Mammary epithelial cell (primary cell): ENCODE measurements around the gene PPM1B.

ENCODE experiments used
- CTCF ChIP-seq, 2 donors: IDR thresholded peaks in 1 of 2; conservative IDR thresholded peaks in 1 of 2; 2 replicates each; pipeline ENCODE4 v1.5.1; 2011 to 2012; ENCODE audit warnings: inconsistent platforms in 2 of 2, low read length in 2 of 2, mild to moderate bottlenecking in 2 of 2, control low read depth in 1 of 2, low read depth in 1 of 2; ENCODE audit not compliant: insufficient read depth in 1 of 2; ENCODE audit errors: extremely low read depth in 1 of 2
- EZH2 ChIP-seq: IDR thresholded peaks from 2 replicates; pipeline ENCODE4 v1.6.1; 2012; ENCODE audit warnings: low read length, inconsistent platforms, borderline replicate concordance

- TF ChIP-seq CTCF (conservative IDR thresholded peaks at IDR 0.05 in 1 of 2, IDR thresholded peaks at IDR 0.05 in 1 of 2; ENCODE audit: extremely low read depth in 1 of 2, insufficient read depth in 1 of 2, low read depth in 1 of 2, low read length in 2 of 2) (no peak), EZH2 (no peak)
Measured at GRCh38 chr2:44215827-44216226, 47.2 kb downstream of the PPM1B start.
